ENCODE data around the gene XRN2.

DNA sequence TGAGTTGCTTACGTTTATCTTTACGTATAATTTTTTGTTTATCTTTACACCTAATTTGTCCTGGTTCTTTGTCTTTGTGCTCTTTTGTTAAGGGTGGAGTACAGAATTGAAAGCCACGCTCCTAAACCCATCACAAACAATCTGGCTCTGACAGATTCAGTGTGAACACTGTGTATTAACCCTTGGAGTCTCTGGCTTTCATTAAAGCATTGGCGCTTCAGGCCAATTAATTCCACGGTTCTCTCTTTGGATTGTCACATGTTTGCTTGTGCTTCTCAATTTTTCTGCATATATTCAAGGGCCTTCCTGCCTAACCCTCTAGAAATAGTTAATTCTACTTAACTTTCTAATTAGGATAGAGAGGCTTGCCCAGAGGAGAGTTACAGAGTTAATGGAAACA is 55.6 kb downstream of the XRN2 start:
- TF ChIP-seq, protein P1, sequence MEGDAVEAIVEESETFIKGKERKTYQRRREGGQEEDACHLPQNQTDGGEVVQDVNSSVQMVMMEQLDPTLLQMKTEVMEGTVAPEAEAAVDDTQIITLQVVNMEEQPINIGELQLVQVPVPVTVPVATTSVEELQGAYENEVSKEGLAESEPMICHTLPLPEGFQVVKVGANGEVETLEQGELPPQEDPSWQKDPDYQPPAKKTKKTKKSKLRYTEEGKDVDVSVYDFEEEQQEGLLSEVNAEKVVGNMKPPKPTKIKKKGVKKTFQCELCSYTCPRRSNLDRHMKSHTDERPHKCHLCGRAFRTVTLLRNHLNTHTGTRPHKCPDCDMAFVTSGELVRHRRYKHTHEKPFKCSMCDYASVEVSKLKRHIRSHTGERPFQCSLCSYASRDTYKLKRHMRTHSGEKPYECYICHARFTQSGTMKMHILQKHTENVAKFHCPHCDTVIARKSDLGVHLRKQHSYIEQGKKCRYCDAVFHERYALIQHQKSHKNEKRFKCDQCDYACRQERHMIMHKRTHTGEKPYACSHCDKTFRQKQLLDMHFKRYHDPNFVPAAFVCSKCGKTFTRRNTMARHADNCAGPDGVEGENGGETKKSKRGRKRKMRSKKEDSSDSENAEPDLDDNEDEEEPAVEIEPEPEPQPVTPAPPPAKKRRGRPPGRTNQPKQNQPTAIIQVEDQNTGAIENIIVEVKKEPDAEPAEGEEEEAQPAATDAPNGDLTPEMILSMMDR (IDR thresholded peaks at IDR 0.05): no peak
- TF ChIP-seq EHMT2 (IDR thresholded peaks at IDR 0.05; ENCODE audit: low read depth): no peak

All from A549 (cell line).